Stimulated activated CD4-positive, alpha-beta T cell treated with anti-CD3 and anti-CD28 coated beads, TNF-alpha, amount 100 ng/mL, for 48 hours (primary cell): ENCODE results near the gene CLCN3.
"Not testable (repeated sequence)": the region's sequence is repeated elsewhere in the genome, so short reads cannot be mapped to it uniquely, and the experiment has no call there.

Experiments used
- DNase-seq, 3 donors: peaks; one replicate each; pipeline ENCODE4 v3.0.0-alpha.2; 2020; ENCODE audit warnings: low read depth in 3 of 3

CLCN3 gene

GRCh38 chr4:169655401-169655800 lies 35.0 kb downstream of the CLCN3 start:
- DNase-seq, result no peak

GRCh38 chr4:169657470-169658107 lies 37.2 kb downstream of the CLCN3 start:
- DNase-seq, result no peak

- no peak for DNase-seq
Measured at GRCh38 chr4:169658196-169658595, 37.8 kb downstream of the CLCN3 start.

GRCh38 chr4:169658975-169659715 lies 38.8 kb downstream of the CLCN3 start:
- DNase-seq, result no peak

GRCh38 chr4:169659716-169660670 lies 39.6 kb downstream of the CLCN3 start:
- DNase-seq, result peak; percentile 38 to 57 (median 42)

GRCh38 chr4:169660929-169661328 lies 40.6 kb downstream of the CLCN3 start:
- DNase-seq, result no peak

- no peak for DNase-seq
Measured at GRCh38 chr4:169661761-169662160, 41.4 kb downstream of the CLCN3 start.

GRCh38 chr4:169662206-169662605 lies 41.8 kb downstream of the CLCN3 start:
- no peak for DNase-seq

GRCh38 chr4:169663402-169663801 lies 43.0 kb downstream of the CLCN3 start:
- DNase-seq, result no peak

GRCh38 chr4:169663831-169664230 lies 43.5 kb downstream of the CLCN3 start:
- DNase-seq, result no peak

- no peak for DNase-seq
Measured at GRCh38 chr4:169664615-169665014, 44.2 kb downstream of the CLCN3 start.

- no peak for DNase-seq
Measured at GRCh38 chr4:169665046-169665737, 44.8 kb downstream of the CLCN3 start.

- no peak for DNase-seq
Measured at GRCh38 chr4:169668069-169668721, 47.8 kb downstream of the CLCN3 start.

GRCh38 chr4:169675825-169676224 lies 55.4 kb downstream of the CLCN3 start:
- DNase-seq, result no peak

GRCh38 chr4:169677150-169677748 lies 56.9 kb downstream of the CLCN3 start:
- DNase-seq, result no peak

- DNase-seq, result not testable (repeated sequence)
Measured at GRCh38 chr4:169678486-169678885, 58.1 kb downstream of the CLCN3 start.

GRCh38 chr4:169678951-169679591 lies 58.7 kb downstream of the CLCN3 start:
- DNase-seq, result not testable (repeated sequence)

- DNase-seq, result no peak
Measured at GRCh38 chr4:169682372-169683047, 62.1 kb downstream of the CLCN3 start.

GRCh38 chr4:169689681-169690080 lies 69.3 kb downstream of the CLCN3 start:
- no peak for DNase-seq

- no peak for DNase-seq
Measured at GRCh38 chr4:169690787-169691186, 70.4 kb downstream of the CLCN3 start.
